K562 (cell line): Measurements from ENCODE around the gene NAA40. TPM values are rescaled to one million over a fixed set of nuclear protein-coding genes. Genes with fewer than 3 reads are reported as not detected.

ENCODE experiments used
- CBFA2T2 ChIP-seq: fragments of 450-650 bp; conservative IDR thresholded peaks from 2 replicates; pipeline ENCODE4 v1.6.1; 2017; ENCODE audit warnings: mild to moderate bottlenecking
- HCFC1 ChIP-seq: IDR thresholded peaks from 2 replicates; pipeline ENCODE4 v1.6.1; 2012; ENCODE audit warnings: low read depth, low read length, improper control_type of control experiment
- HDAC1 ChIP-seq, 2 experiments: fragments of 450-650 bp; IDR thresholded peaks; 2 replicates each; pipeline ENCODE4 v1.6.1; 2016 to 2017; ENCODE audit warnings: inconsistent platforms in 1 of 2, mild to moderate bottlenecking in 1 of 2, moderate library complexity in 1 of 2
- HEY1 ChIP-seq: fragments of 250-450 bp; sonication (Bioruptor Pico); IDR thresholded peaks from 2 replicates; pipeline ENCODE4 v1.5.0; 2020; ENCODE audit warnings: mild to moderate bottlenecking, moderate library complexity, borderline replicate concordance
- IRF2 ChIP-seq: sonication (generic); formaldehyde crosslinking; IDR thresholded peaks from 2 replicates; pipeline ENCODE4 v1.8.1; 2022; ENCODE audit warnings: mild to moderate bottlenecking, missing genetic modification reagents
- NCOA1 ChIP-seq: fragments of 450-650 bp; IDR thresholded peaks from 2 replicates; pipeline ENCODE4 v1.6.1; 2016; ENCODE audit warnings: low read depth
- POLR3G ChIP-seq: IDR thresholded peaks from 2 replicates; pipeline ENCODE4 v1.6.1; 2011; ENCODE audit not compliant: insufficient read length, insufficient replicate concordance; ENCODE audit errors: extremely low read depth
- PRPF4 ChIP-seq: fragments of 200-400 bp; formaldehyde crosslinking; IDR thresholded peaks from one replicate; pipeline ENCODE4 v1.6.1; 2017; ENCODE audit warnings: low read length, low read depth, mild to moderate bottlenecking; ENCODE audit not compliant: insufficient read depth, poor library complexity, severe bottlenecking
- RNF2 ChIP-seq: sonication (generic); IDR thresholded peaks from 2 replicates; pipeline ENCODE4 v1.6.1; 2016
- SAP30 ChIP-seq: fragments of 200-600 bp; sonication (generic); IDR thresholded peaks from 2 replicates; pipeline ENCODE4 v1.6.1; 2012; ENCODE audit warnings: borderline replicate concordance, low read depth, mild to moderate bottlenecking, moderate library complexity, low read length, control low read depth, inconsistent platforms; ENCODE audit not compliant: insufficient read depth, poor library complexity, severe bottlenecking
- SOX6 ChIP-seq: fragments of 450-650 bp; IDR thresholded peaks from 2 replicates; pipeline ENCODE4 v1.6.1; 2014; ENCODE audit warnings: mild to moderate bottlenecking
- ZNF212 ChIP-seq: fragments of 450-650 bp; formaldehyde crosslinking; IDR thresholded peaks from 2 replicates; pipeline ENCODE4 v1.4.0; 2020; ENCODE audit warnings: mild to moderate bottlenecking
- polyA plus RNA-seq, 8 experiments: library from polyadenylated mRNA; depleted of rRNA in 4 of 8; stranded (reverse) in 5 of 8; unstranded in 3 of 8; fragments of >200 nt; fragmentation: Nextera tagmentation in 2 of 8; fragmentation: Illumina TruSeq in 1 of 8; extraction: Ambion mirVana in 2 of 8; extraction: Trizol in 1 of 8; gene quantifications; 2 replicates each; pipeline versions ENCODE4 v1.2.1 to v1.2.3, GENCODE V29; 2011 to 2014; ENCODE audit warnings: inconsistent platforms in 1 of 8, missing spikeins in 1 of 8
- total RNA-seq, 7 experiments: library from RNA; depleted of rRNA in 6 of 7; stranded (reverse); fragments of >200 nt in 6 of 7; fragmentation: Illumina TruSeq in 2 of 7; extraction: Trizol in 2 of 7; gene quantifications; 2 replicates each; pipeline versions ENCODE4 v1.2.1 to v1.2.3, GENCODE V29; 2011 to 2021; ENCODE audit warnings: low replicate concordance in 1 of 7
- TF ChIP-seq, protein P1 (sequence below): fragments of 200-600 bp; sonication (generic); IDR thresholded peaks from one replicate; pipeline ENCODE4 v1.6.1; 2012; ENCODE audit warnings: mild to moderate bottlenecking, low read depth, low read length, inconsistent platforms
- TF ChIP-seq, protein P2 (sequence below): fragments of 450-650 bp; IDR thresholded peaks from 2 replicates; pipeline ENCODE4 v1.6.1; 2016; ENCODE audit warnings: mild to moderate bottlenecking

NAA40 gene
- total and polyA plus RNA-seq, 9 of the 15 experiments (the other 6 are each of a cell fraction or from before 2014, with no cell fraction given): 6.2 to 39.0 (median 23.1) TPM

- TF ChIP-seq, protein P1, sequence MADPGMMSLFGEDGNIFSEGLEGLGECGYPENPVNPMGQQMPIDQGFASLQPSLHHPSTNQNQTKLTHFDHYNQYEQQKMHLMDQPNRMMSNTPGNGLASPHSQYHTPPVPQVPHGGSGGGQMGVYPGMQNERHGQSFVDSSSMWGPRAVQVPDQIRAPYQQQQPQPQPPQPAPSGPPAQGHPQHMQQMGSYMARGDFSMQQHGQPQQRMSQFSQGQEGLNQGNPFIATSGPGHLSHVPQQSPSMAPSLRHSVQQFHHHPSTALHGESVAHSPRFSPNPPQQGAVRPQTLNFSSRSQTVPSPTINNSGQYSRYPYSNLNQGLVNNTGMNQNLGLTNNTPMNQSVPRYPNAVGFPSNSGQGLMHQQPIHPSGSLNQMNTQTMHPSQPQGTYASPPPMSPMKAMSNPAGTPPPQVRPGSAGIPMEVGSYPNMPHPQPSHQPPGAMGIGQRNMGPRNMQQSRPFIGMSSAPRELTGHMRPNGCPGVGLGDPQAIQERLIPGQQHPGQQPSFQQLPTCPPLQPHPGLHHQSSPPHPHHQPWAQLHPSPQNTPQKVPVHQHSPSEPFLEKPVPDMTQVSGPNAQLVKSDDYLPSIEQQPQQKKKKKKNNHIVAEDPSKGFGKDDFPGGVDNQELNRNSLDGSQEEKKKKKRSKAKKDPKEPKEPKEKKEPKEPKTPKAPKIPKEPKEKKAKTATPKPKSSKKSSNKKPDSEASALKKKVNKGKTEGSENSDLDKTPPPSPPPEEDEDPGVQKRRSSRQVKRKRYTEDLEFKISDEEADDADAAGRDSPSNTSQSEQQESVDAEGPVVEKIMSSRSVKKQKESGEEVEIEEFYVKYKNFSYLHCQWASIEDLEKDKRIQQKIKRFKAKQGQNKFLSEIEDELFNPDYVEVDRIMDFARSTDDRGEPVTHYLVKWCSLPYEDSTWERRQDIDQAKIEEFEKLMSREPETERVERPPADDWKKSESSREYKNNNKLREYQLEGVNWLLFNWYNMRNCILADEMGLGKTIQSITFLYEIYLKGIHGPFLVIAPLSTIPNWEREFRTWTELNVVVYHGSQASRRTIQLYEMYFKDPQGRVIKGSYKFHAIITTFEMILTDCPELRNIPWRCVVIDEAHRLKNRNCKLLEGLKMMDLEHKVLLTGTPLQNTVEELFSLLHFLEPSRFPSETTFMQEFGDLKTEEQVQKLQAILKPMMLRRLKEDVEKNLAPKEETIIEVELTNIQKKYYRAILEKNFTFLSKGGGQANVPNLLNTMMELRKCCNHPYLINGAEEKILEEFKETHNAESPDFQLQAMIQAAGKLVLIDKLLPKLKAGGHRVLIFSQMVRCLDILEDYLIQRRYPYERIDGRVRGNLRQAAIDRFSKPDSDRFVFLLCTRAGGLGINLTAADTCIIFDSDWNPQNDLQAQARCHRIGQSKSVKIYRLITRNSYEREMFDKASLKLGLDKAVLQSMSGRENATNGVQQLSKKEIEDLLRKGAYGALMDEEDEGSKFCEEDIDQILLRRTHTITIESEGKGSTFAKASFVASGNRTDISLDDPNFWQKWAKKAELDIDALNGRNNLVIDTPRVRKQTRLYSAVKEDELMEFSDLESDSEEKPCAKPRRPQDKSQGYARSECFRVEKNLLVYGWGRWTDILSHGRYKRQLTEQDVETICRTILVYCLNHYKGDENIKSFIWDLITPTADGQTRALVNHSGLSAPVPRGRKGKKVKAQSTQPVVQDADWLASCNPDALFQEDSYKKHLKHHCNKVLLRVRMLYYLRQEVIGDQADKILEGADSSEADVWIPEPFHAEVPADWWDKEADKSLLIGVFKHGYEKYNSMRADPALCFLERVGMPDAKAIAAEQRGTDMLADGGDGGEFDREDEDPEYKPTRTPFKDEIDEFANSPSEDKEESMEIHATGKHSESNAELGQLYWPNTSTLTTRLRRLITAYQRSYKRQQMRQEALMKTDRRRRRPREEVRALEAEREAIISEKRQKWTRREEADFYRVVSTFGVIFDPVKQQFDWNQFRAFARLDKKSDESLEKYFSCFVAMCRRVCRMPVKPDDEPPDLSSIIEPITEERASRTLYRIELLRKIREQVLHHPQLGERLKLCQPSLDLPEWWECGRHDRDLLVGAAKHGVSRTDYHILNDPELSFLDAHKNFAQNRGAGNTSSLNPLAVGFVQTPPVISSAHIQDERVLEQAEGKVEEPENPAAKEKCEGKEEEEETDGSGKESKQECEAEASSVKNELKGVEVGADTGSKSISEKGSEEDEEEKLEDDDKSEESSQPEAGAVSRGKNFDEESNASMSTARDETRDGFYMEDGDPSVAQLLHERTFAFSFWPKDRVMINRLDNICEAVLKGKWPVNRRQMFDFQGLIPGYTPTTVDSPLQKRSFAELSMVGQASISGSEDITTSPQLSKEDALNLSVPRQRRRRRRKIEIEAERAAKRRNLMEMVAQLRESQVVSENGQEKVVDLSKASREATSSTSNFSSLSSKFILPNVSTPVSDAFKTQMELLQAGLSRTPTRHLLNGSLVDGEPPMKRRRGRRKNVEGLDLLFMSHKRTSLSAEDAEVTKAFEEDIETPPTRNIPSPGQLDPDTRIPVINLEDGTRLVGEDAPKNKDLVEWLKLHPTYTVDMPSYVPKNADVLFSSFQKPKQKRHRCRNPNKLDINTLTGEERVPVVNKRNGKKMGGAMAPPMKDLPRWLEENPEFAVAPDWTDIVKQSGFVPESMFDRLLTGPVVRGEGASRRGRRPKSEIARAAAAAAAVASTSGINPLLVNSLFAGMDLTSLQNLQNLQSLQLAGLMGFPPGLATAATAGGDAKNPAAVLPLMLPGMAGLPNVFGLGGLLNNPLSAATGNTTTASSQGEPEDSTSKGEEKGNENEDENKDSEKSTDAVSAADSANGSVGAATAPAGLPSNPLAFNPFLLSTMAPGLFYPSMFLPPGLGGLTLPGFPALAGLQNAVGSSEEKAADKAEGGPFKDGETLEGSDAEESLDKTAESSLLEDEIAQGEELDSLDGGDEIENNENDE: no peak
- no peak for TF ChIP-seq NCOA1
- peak in 1 of 2 experiments; percentile 53; a peak in 1 of 4 replicates for TF ChIP-seq HDAC1 (IDR thresholded peaks at IDR 0.05)
- no peak for TF ChIP-seq ZNF212
- TF ChIP-seq, protein P2, sequence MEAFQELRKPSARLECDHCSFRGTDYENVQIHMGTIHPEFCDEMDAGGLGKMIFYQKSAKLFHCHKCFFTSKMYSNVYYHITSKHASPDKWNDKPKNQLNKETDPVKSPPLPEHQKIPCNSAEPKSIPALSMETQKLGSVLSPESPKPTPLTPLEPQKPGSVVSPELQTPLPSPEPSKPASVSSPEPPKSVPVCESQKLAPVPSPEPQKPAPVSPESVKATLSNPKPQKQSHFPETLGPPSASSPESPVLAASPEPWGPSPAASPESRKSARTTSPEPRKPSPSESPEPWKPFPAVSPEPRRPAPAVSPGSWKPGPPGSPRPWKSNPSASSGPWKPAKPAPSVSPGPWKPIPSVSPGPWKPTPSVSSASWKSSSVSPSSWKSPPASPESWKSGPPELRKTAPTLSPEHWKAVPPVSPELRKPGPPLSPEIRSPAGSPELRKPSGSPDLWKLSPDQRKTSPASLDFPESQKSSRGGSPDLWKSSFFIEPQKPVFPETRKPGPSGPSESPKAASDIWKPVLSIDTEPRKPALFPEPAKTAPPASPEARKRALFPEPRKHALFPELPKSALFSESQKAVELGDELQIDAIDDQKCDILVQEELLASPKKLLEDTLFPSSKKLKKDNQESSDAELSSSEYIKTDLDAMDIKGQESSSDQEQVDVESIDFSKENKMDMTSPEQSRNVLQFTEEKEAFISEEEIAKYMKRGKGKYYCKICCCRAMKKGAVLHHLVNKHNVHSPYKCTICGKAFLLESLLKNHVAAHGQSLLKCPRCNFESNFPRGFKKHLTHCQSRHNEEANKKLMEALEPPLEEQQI: no peak
- no peak for TF ChIP-seq HCFC1
- peak; percentile 23 for TF ChIP-seq SAP30
- TF ChIP-seq HEY1 (CRISPR knock-in tag): no peak
- no peak; the same call in 1 of the 2 replicates for TF ChIP-seq SOX6
- no peak for TF ChIP-seq POLR3G
- TF ChIP-seq IRF2 (CRISPR knock-in tag): no peak
- TF ChIP-seq PRPF4: peak; percentile 65
- TF ChIP-seq RNF2: peak; percentile 85; the same call in 1 of the 2 replicates
- no peak for TF ChIP-seq CBFA2T2
Observed at GRCh38 chr11:63917692-63918506, 20.9 kb upstream of the NAA40 start (continued).
